GOT3 (cell line): ENCODE measurements around the gene STK11.

Experiments
- DNase-seq: peaks from one replicate; lab custom pipeline; 2025; ENCODE audit warnings: mixed read lengths; lab: John Stamatoyannopoulos, UW

The STK11 gene

GRCh38 chr19:1210227-1210538, 4.6 kb downstream of the STK11 start:
- DNase-seq = no peak

- DNase-seq = no peak
These were observed 6.1 kb downstream of the STK11 start for GRCh38 chr19:1211494-1212234.

DNA sequence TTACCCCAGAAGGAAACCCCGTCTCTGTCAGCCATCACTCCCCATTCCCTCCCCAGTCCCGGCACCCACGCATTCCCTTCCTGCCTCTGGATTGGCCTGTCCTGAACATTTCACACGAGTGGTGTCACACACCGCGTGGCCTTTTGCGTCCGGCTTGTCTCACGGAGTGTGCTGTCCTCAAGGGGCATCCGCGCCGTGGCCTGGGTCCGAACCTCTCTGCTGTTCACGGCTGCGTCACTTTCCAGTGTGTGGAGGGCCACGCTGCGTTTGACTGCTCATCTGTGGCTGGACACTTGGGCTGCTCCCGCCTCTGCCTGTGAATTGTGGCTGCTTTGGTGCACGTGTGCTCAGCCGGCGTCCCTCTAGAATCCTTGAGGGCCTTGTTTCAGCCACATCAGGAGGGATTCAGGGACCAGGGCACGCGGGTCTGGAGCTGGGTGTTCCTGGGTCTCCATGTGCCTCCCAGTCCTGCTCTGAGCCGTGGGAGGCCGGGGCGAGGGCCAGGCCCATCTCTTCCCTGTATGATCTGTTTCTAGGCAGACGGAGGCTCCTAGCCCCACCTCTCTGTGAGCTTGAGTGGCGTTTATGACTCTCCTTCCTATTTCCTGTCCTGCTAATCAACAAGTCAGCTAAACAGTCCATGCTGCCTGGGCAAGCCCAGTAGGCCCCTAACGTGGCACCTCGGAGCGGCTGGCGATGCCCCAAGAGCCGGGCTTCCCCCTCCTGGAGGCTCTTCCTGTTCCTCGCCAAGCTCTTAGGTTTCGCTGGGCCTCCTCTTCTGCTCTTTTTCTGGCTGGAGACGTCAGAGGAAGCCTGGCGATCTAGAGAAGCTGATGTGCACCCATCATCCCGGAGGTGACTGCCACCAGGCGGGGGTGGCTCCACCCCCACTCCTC, 8.1 kb downstream of the STK11 start:
- DNase-seq = no peak

GRCh38 chr19:1214299-1214861, 8.8 kb downstream of the STK11 start:
- DNase-seq = no peak

- DNase-seq = no peak
These were observed 9.5 kb downstream of the STK11 start for GRCh38 chr19:1214862-1215731.

DNA sequence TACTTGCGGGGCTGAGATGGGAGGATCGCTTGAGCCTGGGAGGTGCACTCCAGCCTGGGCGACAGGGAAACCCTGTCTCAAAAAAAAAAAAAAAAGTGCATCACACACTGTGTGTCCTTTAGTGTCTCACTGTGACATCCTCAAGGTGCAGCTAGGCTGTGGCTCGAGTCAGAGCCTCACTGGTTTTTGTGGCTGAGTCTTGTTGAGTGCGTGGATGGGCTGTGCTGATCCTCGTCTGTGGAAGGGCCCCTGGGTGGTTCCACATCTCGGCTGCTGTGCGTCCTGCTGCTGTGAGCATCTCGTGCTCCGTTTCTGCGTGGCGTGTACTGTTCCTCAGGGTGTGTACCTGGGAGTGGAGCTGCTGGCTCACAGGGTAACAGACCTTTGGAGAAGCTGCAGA, 11.2 kb downstream of the STK11 start:
- DNase-seq = no peak

GRCh38 chr19:1217366-1217765, 11.8 kb downstream of the STK11 start:
- DNase-seq = no peak

DNA sequence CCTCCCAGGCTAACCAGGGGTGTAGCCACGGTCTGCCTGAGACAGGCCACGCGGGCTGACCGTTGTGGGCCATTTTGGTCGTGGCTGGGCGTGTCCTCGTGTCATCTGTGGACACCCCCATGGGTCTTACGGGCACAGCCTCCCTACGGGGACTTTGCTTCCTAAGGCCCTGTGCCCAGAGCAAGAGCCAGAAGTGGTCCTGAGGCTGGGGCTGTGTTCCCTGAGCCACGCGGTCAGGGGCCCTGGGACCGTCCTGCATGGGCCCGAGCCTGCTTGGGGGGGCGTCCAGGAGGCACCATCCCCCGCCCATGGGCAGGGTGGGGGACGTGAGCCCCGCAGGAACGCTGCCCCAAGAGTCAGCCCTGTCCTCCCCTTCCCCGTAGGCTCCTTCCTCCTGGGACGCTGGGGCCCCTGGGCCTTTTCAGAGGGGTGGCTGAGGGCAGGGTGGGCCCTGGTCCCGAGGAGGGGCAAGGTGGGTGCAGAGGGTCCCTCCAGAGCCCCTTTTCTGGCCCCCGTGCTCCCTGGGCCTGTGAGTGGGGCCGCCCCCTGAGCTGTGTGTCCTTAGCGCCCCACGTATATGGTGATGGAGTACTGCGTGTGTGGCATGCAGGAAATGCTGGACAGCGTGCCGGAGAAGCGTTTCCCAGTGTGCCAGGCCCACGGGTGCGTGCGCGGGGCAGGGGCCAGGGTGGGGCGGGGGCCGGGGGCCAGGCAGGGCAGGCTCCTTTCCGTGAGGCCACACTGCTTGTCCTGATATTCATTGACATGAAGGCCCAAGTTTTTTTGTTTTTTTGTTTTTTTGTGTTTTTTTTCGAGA, 13.4 kb downstream of the STK11 start:
- DNase-seq = no peak

DNA sequence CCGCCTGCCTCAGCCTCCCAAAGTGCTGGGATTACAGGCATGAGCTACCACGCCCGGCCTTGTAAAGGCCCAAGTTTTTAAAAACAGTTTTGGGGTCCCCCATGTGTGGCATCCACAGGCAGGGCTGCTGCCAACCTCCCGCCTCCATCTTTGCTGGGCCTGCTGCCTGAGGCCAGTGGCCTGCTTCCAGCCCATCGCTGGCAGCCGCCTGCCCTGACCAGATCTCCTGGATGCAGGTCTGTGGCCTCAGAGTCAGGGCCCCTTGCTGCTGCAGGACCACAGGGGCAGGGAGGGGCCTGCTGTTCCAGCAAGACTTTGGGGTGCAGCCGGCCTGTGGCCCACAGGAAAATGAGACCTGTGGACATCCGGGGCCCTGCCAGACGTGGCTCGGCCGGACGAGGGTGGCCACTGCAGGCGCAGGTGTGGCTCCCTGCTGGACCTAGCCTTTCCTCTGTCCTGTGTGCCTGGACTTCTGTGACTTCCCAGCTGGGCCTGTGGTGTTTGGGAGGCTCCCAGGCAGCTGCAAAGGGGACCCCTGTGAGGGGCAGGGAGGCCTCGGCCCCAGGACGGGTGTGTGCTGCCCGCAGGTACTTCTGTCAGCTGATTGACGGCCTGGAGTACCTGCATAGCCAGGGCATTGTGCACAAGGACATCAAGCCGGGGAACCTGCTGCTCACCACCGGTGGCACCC, 14.4 kb downstream of the STK11 start:
- no peak for DNase-seq

GRCh38 chr19:1220477-1220930, 14.9 kb downstream of the STK11 start:
- DNase-seq = no peak

DNA sequence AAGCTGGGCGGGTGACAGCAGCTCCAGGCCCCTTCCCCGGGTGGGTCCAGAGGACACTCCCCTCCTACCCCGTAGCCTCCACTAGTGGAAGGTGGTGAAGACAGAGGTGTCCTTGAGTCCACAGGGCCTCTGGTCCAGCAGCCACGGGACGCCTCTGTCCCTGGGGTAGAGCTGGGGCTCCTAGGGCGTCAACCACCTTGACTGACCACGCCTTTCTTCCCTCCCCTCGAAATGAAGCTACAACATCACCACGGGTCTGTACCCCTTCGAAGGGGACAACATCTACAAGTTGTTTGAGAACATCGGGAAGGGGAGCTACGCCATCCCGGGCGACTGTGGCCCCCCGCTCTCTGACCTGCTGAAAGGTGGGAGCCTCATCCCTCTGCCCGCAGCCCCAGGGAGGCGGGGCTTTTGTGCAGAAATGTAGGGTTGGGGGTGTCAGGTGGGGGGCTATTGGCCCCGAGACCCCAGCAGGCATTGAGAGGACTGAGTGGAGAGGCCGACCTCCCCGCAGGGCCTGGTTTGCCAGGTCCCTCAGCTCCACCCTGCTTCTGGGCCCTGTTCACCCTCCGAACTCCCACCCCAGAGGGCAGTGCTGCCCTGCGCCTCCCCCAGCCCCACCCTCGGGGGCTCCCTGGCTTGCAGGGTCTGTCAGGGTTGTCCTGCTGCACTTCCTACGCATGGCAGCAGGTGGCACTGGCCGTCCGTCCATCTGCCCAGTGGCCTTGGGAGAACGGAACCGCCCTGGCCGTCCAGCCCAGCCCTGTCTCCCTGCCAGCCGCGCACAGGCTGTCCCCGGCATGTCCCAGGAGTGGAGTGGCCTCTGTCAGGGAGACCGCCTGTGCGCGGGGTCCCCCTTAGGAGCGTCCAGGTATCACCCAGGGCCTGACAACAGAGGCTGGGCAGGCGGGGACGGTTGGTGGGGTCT, 15.7 kb downstream of the STK11 start:
- DNase-seq = no peak

GRCh38 chr19:1221904-1222255, 16.3 kb downstream of the STK11 start:
- no peak for DNase-seq

- no peak for DNase-seq
These were observed 16.8 kb downstream of the STK11 start for GRCh38 chr19:1222394-1222793.

GRCh38 chr19:1223018-1223855, 17.7 kb downstream of the STK11 start:
- DNase-seq = no peak

DNA sequence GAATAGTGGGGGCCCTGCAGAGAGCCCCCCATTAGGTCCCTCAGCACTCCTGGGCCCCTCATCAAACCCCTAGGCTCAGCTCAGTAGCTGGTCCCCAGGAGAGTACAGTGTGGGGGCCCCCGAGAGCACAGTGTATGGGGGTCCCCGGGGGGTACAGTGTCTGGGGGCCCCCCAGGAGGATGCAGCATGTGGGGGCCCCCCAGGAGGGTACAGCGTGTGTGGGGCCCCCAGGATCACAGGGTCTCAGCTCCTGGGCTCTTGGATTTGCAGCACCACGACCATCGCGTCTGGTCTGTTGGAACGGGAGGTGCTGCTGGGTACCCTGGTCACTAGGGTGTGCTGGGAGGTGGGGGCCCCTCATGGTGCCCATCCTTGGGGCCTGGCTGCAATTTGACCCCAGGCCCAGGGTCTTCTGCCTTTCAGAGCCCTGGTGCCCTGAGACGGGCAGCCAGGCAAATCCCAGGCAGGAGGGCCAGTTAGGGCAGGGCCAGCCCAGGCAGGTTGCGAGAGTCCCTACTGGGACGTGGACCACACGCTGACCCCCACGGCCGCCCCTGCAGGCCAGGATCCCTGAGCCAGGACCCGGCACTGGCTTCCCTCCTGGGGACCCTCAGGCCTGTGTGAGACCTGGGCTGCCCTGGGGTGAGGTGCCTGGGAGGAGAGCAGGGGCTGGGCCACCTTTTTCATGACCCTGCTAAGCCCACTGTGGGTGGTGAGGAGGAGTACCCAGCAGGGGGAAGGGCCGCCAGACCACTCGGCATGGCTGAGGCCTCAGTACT, 18.7 kb downstream of the STK11 start:
- no peak for DNase-seq

- no peak for DNase-seq
These were observed 19.3 kb downstream of the STK11 start for GRCh38 chr19:1224847-1225246.

DNA sequence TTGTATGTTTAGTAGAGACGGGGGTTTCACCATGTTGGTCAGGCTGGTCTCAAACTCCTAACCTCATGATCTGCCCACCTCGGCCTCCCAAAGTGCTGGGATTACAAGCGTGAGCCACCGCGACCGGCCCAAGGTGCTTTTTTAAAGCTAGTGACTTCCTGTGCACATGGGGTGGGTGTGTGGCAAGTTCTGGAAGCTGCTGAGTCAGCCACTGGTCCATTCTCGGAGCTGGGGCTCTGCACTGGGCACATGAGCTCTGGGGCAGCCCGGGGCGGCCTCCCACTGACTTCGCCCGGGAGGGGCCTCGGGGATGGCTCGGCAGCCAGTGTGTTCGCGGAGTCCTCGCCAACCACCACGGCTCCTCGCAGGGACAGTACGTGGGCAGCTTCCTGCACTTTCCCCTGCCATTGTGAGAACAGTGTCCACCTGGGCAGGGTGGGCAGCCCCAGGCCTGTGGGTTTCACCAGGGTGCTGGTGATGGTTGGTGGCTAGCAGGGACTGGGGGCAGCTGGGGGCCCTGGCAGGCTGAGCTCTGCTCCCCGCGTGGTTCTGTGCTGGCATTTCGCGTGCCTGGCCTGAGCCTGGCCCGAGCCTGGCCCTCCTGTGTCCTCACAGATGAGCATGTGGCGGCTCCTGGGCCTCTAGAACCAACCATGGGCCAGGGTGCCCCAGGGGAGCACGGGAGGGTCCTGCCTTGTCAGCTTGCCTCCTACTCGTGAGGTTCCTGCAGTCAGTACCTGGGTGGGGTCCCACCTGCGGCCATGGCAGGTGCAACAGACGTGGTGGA, 20.1 kb downstream of the STK11 start:
- DNase-seq = no peak
